SK-N-SH (cell line): Measurements from ENCODE around the gene SLC26A11. TPM values are rescaled to one million over a fixed set of nuclear protein-coding genes. Genes with fewer than 3 reads are reported as not detected.

Experiments used
- CTCF ChIA-PET: fragments of 300-600, 350-600 bp; formaldehyde crosslinking; extraction: SDS; loops from one replicate; lab custom pipeline; 2021; lab: Yijun Ruan, JAX
- POLR2A ChIA-PET: fragments of 350-600 bp; sonication (Branson Sonifier 250); formaldehyde crosslinking; extraction: SDS; loops from one replicate; lab custom pipeline; 2020; ENCODE audit warnings: antibody characterized with exemption, inconsistent platforms; lab: Yijun Ruan, JAX
- DNase-seq: peaks from one replicate; pipeline ENCODE4 v3.0.0; 2012
- H2AFZ ChIP-seq: fragments of 200-600 bp; sonication (generic); 2 replicates; pipeline ENCODE4 v1.8.1; 2016; ENCODE audit warnings: antibody characterized with exemption, mild to moderate bottlenecking, low read depth
- H3F3A ChIP-seq: fragments of 200-600 bp; sonication (generic); replicated peaks from 2 replicates; pipeline ENCODE3; 2016; ENCODE audit warnings: antibody characterized with exemption, mild to moderate bottlenecking; ENCODE audit not compliant: insufficient read depth
- H3K27ac ChIP-seq, 2 experiments: fragments of 200-500 bp in 1 of 2; fragments of 200-600 bp in 1 of 2; sonication (Bioruptor generic) in 1 of 2; sonication (generic), shearing (Covaris generic) in 1 of 2; 2 replicates each; pipeline versions ENCODE4 v1.5.1 to v1.6.1; 2014 to 2016; ENCODE audit warnings: low read depth in 2 of 2, inconsistent platforms in 1 of 2, low read length in 1 of 2, mild to moderate bottlenecking in 1 of 2, mixed read lengths in 1 of 2
- H3K27me3 ChIP-seq: fragments of 200-600 bp; sonication (generic), shearing (Covaris generic); 2 replicates; pipeline ENCODE4 v1.6.1; 2016; ENCODE audit warnings: mixed run types; ENCODE audit not compliant: insufficient read depth
- H3K36me3 ChIP-seq, 2 experiments: fragments of 200-500 bp in 1 of 2; fragments of 200-600 bp in 1 of 2; sonication (Bioruptor generic) in 1 of 2; sonication (generic) in 1 of 2; replicated peaks in 1 of 2; 2 replicates each; pipeline versions ENCODE3 to v1.5.1; 2014 to 2016; ENCODE audit warnings: low read length in 1 of 2, mild to moderate bottlenecking in 1 of 2; ENCODE audit not compliant: insufficient read depth in 2 of 2, control insufficient read depth in 1 of 2
- H3K4me1 ChIP-seq, 2 experiments: fragments of 200-500 bp in 1 of 2; fragments of 200-600 bp in 1 of 2; sonication (Bioruptor generic) in 1 of 2; sonication (generic), shearing (Covaris generic) in 1 of 2; 2 replicates each; pipeline versions ENCODE4 v1.5.1 to v1.6.1; 2014 to 2016; ENCODE audit warnings: low read depth in 1 of 2, low read length in 1 of 2, mixed run types in 1 of 2; ENCODE audit not compliant: insufficient read depth in 2 of 2, control insufficient read depth in 1 of 2
- H3K4me2 ChIP-seq: fragments of 200-600 bp; sonication (generic), shearing (Covaris generic); 2 replicates; pipeline ENCODE4 v1.6.1; 2017; ENCODE audit warnings: mixed run types
- H3K4me3 ChIP-seq, 2 experiments: fragments of 200-500 bp in 1 of 2; fragments of 200-600 bp in 1 of 2; sonication (Bioruptor generic) in 1 of 2; sonication (generic), shearing (Covaris generic) in 1 of 2; 2 replicates each; pipeline versions ENCODE4 v1.5.1 to v1.8.1; 2014 to 2016; ENCODE audit warnings: low read depth in 2 of 2, inconsistent platforms in 1 of 2, low read length in 1 of 2, mild to moderate bottlenecking in 1 of 2, mixed read lengths in 1 of 2, moderate library complexity in 1 of 2
- H3K79me2 ChIP-seq: fragments of 200-600 bp; sonication (generic); 2 replicates; pipeline ENCODE4 v1.8.1; 2017; ENCODE audit warnings: mild to moderate bottlenecking; ENCODE audit not compliant: insufficient read depth
- H3K9ac ChIP-seq: fragments of 200-600 bp; sonication (generic); 2 replicates; pipeline ENCODE4 v1.6.1; 2017; ENCODE audit warnings: mixed run types
- H3K9me2 ChIP-seq: fragments of 200-600 bp; sonication (generic); 2 replicates; pipeline ENCODE4 v1.6.1; 2017; ENCODE audit warnings: mixed run types
- H3K9me3 ChIP-seq: fragments of 200-600 bp; sonication (generic); 2 replicates; pipeline ENCODE4 v1.6.1; 2017; ENCODE audit warnings: mixed run types, mild to moderate bottlenecking, moderate library complexity
- H4K20me1 ChIP-seq: fragments of 200-600 bp; sonication (generic); 2 replicates; pipeline ENCODE4 v1.6.1; 2017; ENCODE audit warnings: mild to moderate bottlenecking, mixed run types; ENCODE audit not compliant: insufficient read depth
- CHD2 ChIP-seq: fragments of 150-350 bp; IDR thresholded peaks from 2 replicates; pipeline ENCODE4 v1.6.1; 2018; ENCODE audit warnings: low read length; ENCODE audit not compliant: partially characterized antibody
- ELF1 ChIP-seq: IDR thresholded peaks from 2 replicates; pipeline ENCODE4 v1.4.0; 2012
- EZH2phosphoT487 ChIP-seq: fragments of 200-600 bp; sonication (generic); IDR thresholded peaks from 2 replicates; pipeline ENCODE4 v1.6.1; 2017; ENCODE audit warnings: low read depth, mixed run types, mild to moderate bottlenecking, antibody characterized with exemption, moderate library complexity, borderline replicate concordance
- FOSL2 ChIP-seq: IDR thresholded peaks from 2 replicates; pipeline ENCODE4 v1.4.0; 2012; ENCODE audit warnings: low read depth, mild to moderate bottlenecking, moderate library complexity, borderline replicate concordance
- FOXM1 ChIP-seq: IDR thresholded peaks from 2 replicates; pipeline ENCODE4 v1.4.0; 2012; ENCODE audit warnings: low read depth, mild to moderate bottlenecking
- GABPA ChIP-seq: IDR thresholded peaks from 2 replicates; pipeline ENCODE4 v1.4.0; 2012; ENCODE audit warnings: low read depth, mild to moderate bottlenecking
- JUND ChIP-seq: IDR thresholded peaks from 2 replicates; pipeline ENCODE4 v1.4.0; 2012
- NRF1 ChIP-seq: IDR thresholded peaks from 2 replicates; pipeline ENCODE4 v1.6.1; 2012; ENCODE audit warnings: low read depth, mild to moderate bottlenecking, low read length
- RCOR1 ChIP-seq: fragments of 150-350 bp; IDR thresholded peaks from 2 replicates; pipeline ENCODE4 v1.6.1; 2017; ENCODE audit warnings: antibody characterized with exemption, low read length
- RXRA ChIP-seq: IDR thresholded peaks from 2 replicates; pipeline ENCODE4 v1.4.0; 2012; ENCODE audit warnings: low read depth, mild to moderate bottlenecking, borderline replicate concordance
- TCF12 ChIP-seq: IDR thresholded peaks from 2 replicates; pipeline ENCODE4 v1.4.0; 2012
- YY1 ChIP-seq: IDR thresholded peaks from 2 replicates; pipeline ENCODE4 v1.4.0; 2012; ENCODE audit warnings: low read depth, mild to moderate bottlenecking
- WGBS: methylation state at CpG from one replicate; pipeline ENCODE4 v1.1.6; 2017; ENCODE audit warnings: low lambda C conversion rate; 5-methylcytosine and 5-hydroxymethylcytosine counted together
- polyA plus RNA-seq, 3 experiments: library from polyadenylated mRNA; depleted of rRNA; stranded (reverse); fragments of >200 nt; gene quantifications; 2 replicates each; pipeline ENCODE4 v1.2.3, GENCODE V29; 2012
- TF ChIP-seq, protein P1 (sequence below): IDR thresholded peaks from 2 replicates; pipeline ENCODE4 v1.4.0; 2012; ENCODE audit warnings: low read depth, borderline replicate concordance
- TF ChIP-seq, protein P2 (sequence below): IDR thresholded peaks from 2 replicates; pipeline ENCODE4 v1.4.0; 2012; ENCODE audit warnings: low read depth, borderline replicate concordance
- TF ChIP-seq, protein P3 (sequence below): IDR thresholded peaks from 2 replicates; pipeline ENCODE4; 2012
- TF ChIP-seq, protein P4 (sequence below): IDR thresholded peaks from 2 replicates; pipeline ENCODE4 v1.4.0; 2012; ENCODE audit warnings: low read depth
- TF ChIP-seq, protein P5 (sequence below): fragments of 200-600 bp; sonication (generic); IDR thresholded peaks from 2 replicates; pipeline ENCODE4 v1.6.1; 2017; ENCODE audit warnings: antibody characterized with exemption, mild to moderate bottlenecking, moderate library complexity

SLC26A11 gene
- polyA plus RNA-seq, 1 of the 3 experiments (the other 2 are of a cell fraction) = 35.9 TPM

DNA sequence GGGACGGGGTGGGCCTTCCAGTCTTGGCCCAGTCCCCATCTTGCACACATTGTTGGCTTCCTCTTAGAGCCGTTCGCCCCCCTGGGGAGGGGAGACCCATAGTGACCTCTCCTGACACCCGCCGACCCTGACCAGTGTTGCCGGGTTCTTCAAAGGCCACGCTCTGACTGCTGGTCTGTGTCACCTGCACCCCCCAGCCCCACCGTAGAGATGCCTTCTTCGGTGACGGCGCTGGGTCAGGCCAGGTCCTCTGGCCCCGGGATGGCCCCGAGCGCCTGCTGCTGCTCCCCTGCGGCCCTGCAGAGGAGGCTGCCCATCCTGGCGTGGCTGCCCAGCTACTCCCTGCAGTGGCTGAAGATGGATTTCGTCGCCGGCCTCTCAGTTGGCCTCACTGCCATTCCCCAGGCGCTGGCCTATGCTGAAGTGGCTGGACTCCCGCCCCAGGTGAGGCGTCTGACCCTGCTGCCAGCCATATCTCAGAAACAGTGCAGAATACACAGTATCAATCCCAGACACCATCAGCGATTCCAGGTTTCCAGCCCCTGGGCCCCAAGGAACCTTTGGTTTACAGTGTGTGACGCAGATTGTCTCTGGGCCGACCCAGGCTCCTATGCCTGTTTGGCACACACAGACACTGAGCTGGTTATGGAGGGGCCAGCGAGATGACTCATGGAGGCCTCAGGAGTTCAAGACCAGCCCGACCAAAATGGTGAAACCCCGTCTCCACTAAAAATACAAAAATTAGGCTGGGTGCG lies 1.3 kb downstream of the SLC26A11 start:
- H3K27ac ChIP-seq = no peak overlapping the region
- peaks cover 4 to 24% of the 10 kb centered on the region in 2 experiments; a peak in 1 of 4 replicates for H3K4me1 ChIP-seq
- peak overlapping the region; percentile 88 for H3K9ac ChIP-seq
- H3K9me3 ChIP-seq = no peaks in the 10 kb centered on the region
- H3K4me3 ChIP-seq = peak overlapping the region; percentile 83 to 98
- no peaks in the 10 kb centered on the region for H3K9me2 ChIP-seq
- CTCF ChIA-PET = interaction anchor here (1.1 kb wide), 1 partner anchor 139 kb away, joined by 3 read pairs; no protein-coding TSS in a partner anchor
- WGBS = 93% methylated on average over 24 of the region's 29 CpGs
- DNase-seq = no peak
- no peak overlapping the region for H2AFZ ChIP-seq
- peaks cover 45% of the 10 kb centered on the region; the same call in 1 of the 2 replicates for H3K79me2 ChIP-seq
- H4K20me1 ChIP-seq = peaks cover 19% of the 10 kb centered on the region
- no peaks in the 10 kb centered on the region for H3K27me3 ChIP-seq
- peaks cover 9% of the 10 kb centered on the region for H3F3A ChIP-seq
- POLR2A ChIA-PET = interaction anchor here (1.2 kb wide), 1 partner anchor 120 kb away, joined by 3 read pairs; the partner anchor contains the start of gene GAA
- H3K36me3 ChIP-seq = peaks cover 6 to 10% of the 10 kb centered on the region in 2 experiments
- peak overlapping the region; percentile 98 for H3K4me2 ChIP-seq
- TF ChIP-seq YY1 (no peak), RXRA (no peak), FOXM1 (no peak), CHD2 (no peak), NRF1 (no peak), GABPA (no peak), RCOR1 (no peak), TCF12 (no peak), JUND (no peak), EZH2phosphoT487 (no peak), FOSL2 (no peak), ELF1 (no peak)
- TF ChIP-seq, protein P1, sequence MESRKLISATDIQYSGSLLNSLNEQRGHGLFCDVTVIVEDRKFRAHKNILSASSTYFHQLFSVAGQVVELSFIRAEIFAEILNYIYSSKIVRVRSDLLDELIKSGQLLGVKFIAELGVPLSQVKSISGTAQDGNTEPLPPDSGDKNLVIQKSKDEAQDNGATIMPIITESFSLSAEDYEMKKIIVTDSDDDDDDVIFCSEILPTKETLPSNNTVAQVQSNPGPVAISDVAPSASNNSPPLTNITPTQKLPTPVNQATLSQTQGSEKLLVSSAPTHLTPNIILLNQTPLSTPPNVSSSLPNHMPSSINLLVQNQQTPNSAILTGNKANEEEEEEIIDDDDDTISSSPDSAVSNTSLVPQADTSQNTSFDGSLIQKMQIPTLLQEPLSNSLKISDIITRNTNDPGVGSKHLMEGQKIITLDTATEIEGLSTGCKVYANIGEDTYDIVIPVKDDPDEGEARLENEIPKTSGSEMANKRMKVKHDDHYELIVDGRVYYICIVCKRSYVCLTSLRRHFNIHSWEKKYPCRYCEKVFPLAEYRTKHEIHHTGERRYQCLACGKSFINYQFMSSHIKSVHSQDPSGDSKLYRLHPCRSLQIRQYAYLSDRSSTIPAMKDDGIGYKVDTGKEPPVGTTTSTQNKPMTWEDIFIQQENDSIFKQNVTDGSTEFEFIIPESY = no peak
- TF ChIP-seq, protein P2, sequence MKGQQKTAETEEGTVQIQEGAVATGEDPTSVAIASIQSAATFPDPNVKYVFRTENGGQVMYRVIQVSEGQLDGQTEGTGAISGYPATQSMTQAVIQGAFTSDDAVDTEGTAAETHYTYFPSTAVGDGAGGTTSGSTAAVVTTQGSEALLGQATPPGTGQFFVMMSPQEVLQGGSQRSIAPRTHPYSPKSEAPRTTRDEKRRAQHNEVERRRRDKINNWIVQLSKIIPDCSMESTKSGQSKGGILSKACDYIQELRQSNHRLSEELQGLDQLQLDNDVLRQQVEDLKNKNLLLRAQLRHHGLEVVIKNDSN = no peak
- TF ChIP-seq, protein P3, sequence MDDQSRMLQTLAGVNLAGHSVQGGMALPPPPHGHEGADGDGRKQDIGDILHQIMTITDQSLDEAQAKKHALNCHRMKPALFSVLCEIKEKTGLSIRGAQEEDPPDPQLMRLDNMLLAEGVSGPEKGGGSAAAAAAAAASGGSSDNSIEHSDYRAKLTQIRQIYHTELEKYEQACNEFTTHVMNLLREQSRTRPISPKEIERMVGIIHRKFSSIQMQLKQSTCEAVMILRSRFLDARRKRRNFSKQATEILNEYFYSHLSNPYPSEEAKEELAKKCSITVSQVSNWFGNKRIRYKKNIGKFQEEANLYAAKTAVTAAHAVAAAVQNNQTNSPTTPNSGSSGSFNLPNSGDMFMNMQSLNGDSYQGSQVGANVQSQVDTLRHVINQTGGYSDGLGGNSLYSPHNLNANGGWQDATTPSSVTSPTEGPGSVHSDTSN = no peak
- TF ChIP-seq, protein P4, sequence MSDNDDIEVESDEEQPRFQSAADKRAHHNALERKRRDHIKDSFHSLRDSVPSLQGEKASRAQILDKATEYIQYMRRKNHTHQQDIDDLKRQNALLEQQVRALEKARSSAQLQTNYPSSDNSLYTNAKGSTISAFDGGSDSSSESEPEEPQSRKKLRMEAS = no peak
- TF ChIP-seq, protein P5, sequence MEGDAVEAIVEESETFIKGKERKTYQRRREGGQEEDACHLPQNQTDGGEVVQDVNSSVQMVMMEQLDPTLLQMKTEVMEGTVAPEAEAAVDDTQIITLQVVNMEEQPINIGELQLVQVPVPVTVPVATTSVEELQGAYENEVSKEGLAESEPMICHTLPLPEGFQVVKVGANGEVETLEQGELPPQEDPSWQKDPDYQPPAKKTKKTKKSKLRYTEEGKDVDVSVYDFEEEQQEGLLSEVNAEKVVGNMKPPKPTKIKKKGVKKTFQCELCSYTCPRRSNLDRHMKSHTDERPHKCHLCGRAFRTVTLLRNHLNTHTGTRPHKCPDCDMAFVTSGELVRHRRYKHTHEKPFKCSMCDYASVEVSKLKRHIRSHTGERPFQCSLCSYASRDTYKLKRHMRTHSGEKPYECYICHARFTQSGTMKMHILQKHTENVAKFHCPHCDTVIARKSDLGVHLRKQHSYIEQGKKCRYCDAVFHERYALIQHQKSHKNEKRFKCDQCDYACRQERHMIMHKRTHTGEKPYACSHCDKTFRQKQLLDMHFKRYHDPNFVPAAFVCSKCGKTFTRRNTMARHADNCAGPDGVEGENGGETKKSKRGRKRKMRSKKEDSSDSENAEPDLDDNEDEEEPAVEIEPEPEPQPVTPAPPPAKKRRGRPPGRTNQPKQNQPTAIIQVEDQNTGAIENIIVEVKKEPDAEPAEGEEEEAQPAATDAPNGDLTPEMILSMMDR = no peak
- TF ChIP-seq, all 33 proteins: peak for 0
